WTC11 (cell line): ENCODE measurements around the gene CHST3.

Experiments
- ATF1 ChIP-seq: sonication (generic); formaldehyde crosslinking; IDR thresholded peaks from 2 replicates; pipeline ENCODE4 v1.8.1; 2023; ENCODE audit warnings: mild to moderate bottlenecking, moderate library complexity, missing genetic modification reagents
- CBFB ChIP-seq: sonication (generic); formaldehyde crosslinking; IDR thresholded peaks from 2 replicates; pipeline ENCODE4 v1.8.1; 2022; ENCODE audit warnings: mild to moderate bottlenecking, low read depth, missing genetic modification reagents
- CREB1 ChIP-seq: sonication (generic); formaldehyde crosslinking; IDR thresholded peaks from 2 replicates; pipeline ENCODE4 v1.8.0; 2023; ENCODE audit warnings: mild to moderate bottlenecking, missing genetic modification reagents
- CTCF ChIP-seq: fragments of 200-600 bp; IDR thresholded peaks from 2 replicates; pipeline ENCODE4 v1.8.0; 2022; ENCODE audit warnings: antibody characterized with exemption
- FOXP1 ChIP-seq: sonication (generic); formaldehyde crosslinking; IDR thresholded peaks from 2 replicates; pipeline ENCODE4 v1.8.0; 2022; ENCODE audit warnings: missing genetic modification reagents, mild to moderate bottlenecking, moderate library complexity, borderline replicate concordance
- KAT7 ChIP-seq: sonication (generic); formaldehyde crosslinking; IDR thresholded peaks from 2 replicates; pipeline ENCODE4 v1.8.1; 2023; ENCODE audit warnings: missing genetic modification reagents, mild to moderate bottlenecking, borderline replicate concordance
- SP1 ChIP-seq: sonication (generic); formaldehyde crosslinking; conservative IDR thresholded peaks from 2 replicates; pipeline ENCODE4 v1.8.1; 2022; ENCODE audit warnings: missing genetic modification reagents
- ZNF232 ChIP-seq: sonication (generic); formaldehyde crosslinking; IDR thresholded peaks from 2 replicates; pipeline ENCODE4 v1.8.0; 2022; ENCODE audit warnings: mild to moderate bottlenecking, missing genetic modification reagents
- TF ChIP-seq, protein P1 (sequence below): sonication (generic); formaldehyde crosslinking; IDR thresholded peaks from 2 replicates; pipeline ENCODE4 v1.8.1; 2023; ENCODE audit warnings: mild to moderate bottlenecking, missing genetic modification reagents, moderate library complexity
- TF ChIP-seq, protein P2 (sequence below): sonication (generic); formaldehyde crosslinking; IDR thresholded peaks from 2 replicates; pipeline ENCODE4 v1.8.1; 2023; ENCODE audit warnings: mild to moderate bottlenecking, missing genetic modification reagents

- TF ChIP-seq ZNF232 (CRISPR knock-in tag) (0 out of 2 replicates have a peak, but pooled peaks have one; percentile 17), CBFB (no peak), CTCF (no peak), SP1 (CRISPR knock-in tag) (no peak), ATF1 (no peak), FOXP1 (no peak), CREB1 (CRISPR knock-in tag) (0 out of 2 replicates have a peak, but pooled peaks have one; percentile 49), KAT7 (0 out of 2 replicates have a peak, but pooled peaks have one; percentile 6)
- TF ChIP-seq, protein P1, sequence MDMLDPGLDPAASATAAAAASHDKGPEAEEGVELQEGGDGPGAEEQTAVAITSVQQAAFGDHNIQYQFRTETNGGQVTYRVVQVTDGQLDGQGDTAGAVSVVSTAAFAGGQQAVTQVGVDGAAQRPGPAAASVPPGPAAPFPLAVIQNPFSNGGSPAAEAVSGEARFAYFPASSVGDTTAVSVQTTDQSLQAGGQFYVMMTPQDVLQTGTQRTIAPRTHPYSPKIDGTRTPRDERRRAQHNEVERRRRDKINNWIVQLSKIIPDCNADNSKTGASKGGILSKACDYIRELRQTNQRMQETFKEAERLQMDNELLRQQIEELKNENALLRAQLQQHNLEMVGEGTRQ: no peak
- TF ChIP-seq, protein P2, sequence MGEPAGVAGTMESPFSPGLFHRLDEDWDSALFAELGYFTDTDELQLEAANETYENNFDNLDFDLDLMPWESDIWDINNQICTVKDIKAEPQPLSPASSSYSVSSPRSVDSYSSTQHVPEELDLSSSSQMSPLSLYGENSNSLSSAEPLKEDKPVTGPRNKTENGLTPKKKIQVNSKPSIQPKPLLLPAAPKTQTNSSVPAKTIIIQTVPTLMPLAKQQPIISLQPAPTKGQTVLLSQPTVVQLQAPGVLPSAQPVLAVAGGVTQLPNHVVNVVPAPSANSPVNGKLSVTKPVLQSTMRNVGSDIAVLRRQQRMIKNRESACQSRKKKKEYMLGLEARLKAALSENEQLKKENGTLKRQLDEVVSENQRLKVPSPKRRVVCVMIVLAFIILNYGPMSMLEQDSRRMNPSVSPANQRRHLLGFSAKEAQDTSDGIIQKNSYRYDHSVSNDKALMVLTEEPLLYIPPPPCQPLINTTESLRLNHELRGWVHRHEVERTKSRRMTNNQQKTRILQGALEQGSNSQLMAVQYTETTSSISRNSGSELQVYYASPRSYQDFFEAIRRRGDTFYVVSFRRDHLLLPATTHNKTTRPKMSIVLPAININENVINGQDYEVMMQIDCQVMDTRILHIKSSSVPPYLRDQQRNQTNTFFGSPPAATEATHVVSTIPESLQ: no peak
Measured at GRCh38 chr10:71964743-71965515, 734 bp downstream of the CHST3 start.
